GM18867 (cell line): ENCODE results near the gene TMEM131.
"Not testable (repeated sequence)": the region's sequence is repeated elsewhere in the genome, so short reads cannot be mapped to it uniquely, and the experiment has no call there.

Experiments
- ATAC-seq: cut with Tn5 transposase; IDR thresholded peaks from one replicate; pipeline ENCODE4 v1.9.1; 2021; ENCODE audit warnings: mild to moderate bottlenecking, moderate library complexity; ENCODE audit not compliant: unreplicated experiment

The TMEM131 gene

DNA sequence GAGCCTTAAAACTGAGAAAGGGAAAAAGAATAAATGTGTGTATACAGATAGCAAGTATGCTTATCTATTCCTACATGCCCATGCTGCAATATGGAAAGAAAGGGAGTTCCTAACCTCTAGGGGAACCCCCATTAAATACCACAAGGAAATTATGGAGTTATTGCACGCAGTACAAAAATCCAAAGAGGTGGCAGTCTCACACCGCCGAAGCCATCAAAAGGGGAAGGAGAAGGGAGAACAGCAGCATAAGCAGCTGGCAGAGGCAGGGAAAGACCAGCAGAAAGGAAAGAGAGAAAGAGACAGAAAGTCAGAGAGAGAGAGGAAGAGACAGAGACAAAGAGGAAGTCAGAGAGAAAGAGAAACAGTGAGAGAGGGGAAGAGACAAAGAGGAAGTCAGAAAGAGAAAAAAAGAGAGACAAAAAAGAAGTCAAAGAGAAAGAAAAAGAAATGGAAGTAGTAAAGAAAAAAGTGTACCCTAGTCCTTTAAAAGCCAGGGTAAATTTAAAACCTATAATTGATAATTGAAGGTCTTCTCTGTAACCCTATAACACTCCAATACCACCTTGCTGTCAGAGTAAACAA lies 169.4 kb downstream of the TMEM131 start:
- not testable (repeated sequence) for ATAC-seq

DNA sequence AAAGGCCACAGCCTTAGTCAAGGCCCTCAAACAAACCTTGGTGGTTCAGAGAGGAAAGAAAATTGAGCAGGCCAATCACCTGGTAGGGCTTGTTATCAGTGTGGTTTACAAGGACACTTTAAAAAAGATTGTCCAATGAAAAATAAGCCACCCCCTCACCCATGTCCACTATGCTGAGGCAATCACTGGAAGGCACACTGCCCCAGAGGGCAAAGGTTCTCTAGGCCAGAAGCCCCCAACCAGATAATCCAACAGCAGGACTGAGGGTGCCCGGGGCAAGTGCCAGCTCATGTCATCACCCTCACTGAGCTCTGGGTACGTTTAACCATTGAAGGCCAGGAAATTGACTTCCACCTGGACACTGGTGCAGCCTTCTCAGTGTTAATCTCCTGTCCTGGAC lies 171.7 kb downstream of the TMEM131 start:
- ATAC-seq: not testable (repeated sequence)

DNA sequence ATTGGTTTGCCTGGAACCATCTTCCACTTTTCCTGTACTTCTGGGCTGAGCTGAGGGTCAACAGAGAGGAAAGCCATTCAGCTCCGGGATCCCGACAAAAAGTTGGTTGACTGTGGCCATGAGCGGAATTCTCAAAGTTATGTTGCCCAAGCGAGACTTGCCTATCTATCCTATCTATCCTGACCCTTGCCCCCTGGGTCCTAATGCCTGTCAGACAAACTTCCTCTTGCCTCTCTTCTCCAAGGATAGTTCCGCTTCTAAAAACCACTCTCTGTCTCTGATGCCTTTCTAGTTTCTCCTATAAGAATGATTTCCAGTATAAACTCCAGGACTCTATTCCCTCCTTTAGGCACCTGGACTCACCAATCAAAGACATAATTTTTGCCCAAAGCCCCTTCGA lies 173.9 kb downstream of the TMEM131 start:
- ATAC-seq: not testable (repeated sequence)

DNA sequence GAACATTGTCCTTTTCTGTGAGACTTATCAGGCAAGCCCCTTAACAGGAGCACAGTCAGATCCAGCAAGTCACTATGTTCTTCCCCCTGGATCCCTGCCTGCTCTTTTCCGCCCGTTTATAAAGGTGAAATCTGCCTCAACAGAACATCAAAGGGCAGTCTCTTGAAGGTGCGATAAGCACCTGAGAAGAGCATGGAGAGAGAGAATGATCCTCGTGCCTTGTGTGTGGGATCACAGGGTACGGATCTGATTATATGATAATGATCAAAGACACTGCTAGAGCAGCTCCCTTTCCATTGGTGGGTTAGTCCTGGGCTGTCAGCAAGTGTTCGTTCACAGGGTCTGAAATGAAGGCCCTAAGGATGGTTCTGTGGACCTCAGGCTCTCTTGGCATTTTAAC lies 176.0 kb downstream of the TMEM131 start:
- no peak for ATAC-seq

DNA sequence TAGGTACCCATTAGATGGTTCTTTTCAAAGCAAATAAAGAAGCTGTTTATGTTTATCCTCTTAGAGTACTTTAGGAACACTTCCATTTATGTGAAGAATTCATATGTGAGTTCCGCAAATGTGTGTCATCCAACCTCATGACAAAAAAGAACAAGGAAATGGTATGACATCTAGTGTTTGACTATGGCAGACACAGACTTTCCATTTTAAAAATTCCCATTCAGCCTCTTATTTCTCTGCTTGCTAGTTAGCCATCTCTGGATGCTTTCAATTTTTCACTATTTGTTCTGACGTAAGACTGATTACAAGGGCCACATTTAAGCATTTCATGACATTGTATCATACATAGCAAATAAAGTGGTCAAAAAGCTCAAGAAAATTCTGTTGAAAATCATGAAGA lies 179.3 kb downstream of the TMEM131 start:
- no peak for ATAC-seq

DNA sequence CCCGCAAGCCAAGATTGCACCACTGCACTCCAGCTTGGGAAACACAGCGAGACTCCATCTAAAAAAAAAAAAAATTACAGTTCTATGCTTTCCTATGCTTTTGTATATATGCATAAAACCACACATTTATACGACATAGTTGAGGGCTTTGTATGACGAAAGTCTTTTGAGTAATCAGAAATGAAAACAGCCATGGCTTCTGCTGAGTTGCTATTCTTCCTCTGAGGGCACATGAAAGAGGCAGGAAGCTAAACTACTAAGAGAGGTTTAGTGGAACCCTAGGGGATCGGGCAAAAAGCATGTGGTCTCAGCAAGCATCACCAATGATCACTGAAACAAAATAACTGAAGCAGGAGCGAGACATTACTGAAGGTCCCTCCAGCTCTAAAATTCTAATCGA lies 182.8 kb downstream of the TMEM131 start:
- no peak for ATAC-seq

DNA sequence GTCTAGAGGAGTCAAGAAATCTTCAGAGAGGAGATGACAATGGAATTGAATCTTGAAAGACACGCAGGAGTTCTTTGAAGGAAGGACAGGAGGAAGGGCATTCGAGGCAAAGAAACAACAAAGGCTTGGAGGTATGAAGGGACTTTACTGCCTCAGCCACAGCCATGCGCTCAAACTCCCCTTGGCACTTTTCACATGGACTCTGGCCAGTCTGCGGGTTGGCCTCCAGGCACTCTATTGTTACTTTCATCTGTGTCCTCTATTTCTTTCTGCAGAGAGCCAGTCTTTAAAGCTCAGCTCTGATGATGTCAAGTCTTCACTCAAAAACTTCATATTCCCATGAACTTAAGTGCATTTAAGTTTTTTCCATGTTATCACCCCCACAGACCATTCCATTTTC lies 186.9 kb downstream of the TMEM131 start:
- no peak for ATAC-seq

DNA sequence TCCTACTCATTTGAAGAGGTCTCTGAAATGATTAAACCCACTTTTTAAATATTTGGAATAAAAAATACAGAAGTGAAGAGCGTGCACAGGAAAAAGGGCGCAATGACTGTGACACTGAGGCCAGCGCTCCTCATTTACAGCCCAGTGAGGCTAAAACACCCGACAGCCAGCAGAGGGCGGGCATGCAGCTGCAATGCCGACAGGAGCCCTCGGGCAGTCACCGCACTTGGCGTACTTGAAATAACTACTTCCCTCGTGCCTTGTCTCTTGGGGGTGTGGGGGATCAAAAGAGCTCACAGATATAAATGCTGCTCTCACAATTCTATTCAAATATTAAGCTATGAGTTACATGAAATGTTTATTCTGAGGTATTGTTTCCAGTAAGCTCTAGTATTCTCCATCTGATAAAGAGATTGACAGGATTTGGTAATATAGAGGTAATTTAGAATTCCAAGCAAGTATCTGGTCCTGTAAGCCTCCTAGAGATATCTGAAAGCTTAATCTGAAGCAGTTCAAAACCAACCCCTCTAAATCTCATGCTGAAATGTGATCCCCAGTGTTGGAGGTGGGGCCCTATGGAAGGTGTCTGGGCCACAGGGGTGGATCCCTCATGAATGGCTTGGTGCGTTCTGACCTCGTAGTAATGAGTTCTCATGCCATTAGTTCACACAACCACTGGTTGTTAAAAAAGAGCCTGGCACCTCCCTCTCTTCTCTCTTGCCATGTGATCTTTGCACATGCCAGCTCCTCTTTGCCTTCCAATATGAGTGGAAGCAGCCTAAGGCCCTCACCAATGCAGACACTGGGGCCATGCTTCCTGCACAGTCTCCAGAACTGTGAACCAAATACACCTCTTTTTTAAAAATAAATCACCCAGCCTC lies 188.8 kb downstream of the TMEM131 start:
- ATAC-seq: peak; percentile 70

DNA sequence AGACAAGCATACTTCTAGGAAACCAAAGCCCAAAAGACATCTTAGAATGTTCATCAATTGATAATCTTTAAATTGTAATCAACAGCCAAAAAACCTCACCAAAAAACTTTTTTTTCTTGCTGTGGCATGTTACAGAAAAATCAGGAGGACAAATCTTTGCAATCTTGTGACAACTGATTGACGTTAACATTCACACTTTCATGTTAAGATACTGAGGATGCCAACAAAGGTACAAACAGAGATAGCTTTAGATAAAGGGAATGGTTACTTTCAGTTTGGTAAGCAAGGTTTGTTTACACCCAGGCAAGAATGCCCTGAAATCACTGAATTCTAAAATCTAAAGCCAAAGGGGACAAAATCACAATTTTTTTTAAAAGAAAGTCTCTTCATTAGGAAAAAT lies 190.0 kb downstream of the TMEM131 start:
- no peak for ATAC-seq

DNA sequence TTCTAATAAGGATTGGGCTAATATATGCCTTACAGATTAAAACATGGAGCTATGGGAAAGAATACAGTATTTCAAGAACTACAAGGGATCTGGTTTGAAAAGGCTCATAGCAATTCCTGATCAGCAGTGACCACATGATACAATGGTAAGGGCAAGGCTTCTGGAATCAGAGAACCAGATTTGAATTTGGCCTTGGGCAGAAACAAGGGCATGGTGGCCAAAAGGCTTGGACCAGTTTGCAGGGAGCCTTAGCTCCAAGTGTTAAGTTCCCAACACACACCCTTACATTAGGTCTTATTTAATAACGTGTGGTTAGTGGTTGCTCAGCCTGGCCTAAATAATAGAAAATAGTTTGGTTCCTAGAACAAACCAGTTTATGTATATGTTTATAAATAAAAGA lies 194.7 kb downstream of the TMEM131 start:
- ATAC-seq: no peak

DNA sequence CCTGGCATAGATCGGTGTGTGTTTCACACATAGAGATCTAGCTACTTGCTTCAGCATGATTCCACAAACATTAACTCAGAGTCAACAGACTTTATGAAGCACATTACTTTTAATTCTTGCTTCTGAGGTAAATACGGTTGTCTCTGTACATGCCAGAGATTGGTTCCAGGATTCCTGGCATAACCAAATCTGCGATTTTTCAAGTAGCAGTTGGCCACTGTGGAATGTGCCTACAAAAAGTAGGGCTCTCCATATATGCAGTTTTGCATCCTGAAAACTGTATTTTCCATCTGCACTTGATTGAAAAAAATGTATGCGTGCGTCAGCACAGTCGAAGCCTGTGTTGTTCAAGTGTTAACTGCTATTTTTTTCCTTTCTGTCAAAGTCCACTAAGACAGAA lies 197.3 kb downstream of the TMEM131 start:
- ATAC-seq: no peak

DNA sequence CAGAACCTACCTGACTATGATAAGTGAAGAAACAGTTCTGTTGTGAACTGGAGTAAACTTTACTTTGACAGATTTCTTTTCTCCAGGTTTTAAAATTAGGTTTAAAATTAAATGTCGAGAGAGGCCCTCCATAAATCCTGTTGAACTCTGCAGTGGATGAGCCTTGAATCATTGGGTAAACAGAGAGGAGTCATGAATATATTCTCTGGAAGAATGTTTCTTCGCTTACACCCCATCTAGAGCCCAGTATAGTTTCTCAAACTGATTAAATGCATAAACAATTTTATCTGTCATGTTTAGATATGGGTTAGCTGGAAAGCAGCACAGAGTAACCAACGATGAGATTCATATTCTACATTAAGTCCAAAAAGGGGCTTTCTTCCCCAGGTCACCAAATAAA lies 198.4 kb downstream of the TMEM131 start:
- no peak for ATAC-seq

DNA sequence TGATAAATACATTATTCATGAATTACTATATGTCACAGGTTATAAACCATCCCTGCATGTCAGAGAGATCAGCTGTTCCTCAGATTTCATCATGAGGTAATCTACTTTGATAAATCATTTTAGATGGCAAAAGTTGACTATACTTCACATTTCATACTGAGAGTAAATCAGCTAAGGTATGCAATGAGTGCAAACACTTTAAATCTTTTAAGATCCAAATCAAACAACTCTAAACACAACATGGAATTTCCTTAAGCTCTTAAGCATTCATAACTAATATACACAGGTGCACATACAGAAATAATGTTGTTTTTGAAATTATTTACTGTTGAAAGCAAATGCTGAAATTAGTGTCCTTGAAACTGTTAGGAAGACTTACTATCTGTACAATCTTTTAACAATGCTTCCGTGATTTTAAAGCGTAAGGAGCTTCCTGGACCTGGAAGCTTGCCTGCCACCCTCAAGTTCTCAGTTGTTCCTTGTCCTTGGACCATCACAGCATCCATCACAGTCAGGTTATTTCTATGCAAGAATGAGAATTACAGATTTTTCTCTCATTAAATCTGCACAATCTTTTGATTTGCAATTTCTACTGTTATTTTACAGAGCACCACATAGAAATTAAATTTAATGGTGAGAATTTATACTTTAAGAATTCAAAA lies 199.2 kb downstream of the TMEM131 start:
- ATAC-seq: no peak

DNA sequence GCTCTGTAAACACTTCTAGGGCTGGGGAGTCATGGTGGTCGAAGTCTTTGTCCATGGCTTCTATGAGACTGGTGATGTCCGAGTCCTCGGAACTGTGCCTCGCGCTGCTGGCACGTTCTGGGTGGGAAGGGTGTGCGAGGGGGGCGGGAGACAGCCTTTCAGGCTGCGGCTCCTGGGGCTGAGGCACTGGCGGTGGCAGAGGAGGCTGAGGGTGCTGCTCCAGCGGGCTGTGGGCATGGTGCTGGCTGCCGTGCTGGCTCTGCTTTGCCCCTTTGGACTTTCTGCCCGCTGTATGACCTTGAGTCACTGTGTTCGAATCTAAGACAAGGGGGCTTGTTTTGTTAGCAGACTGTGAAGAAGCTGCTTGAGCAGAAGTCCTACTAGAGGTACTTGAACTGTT lies 203.3 kb downstream of the TMEM131 start:
- no peak for ATAC-seq

DNA sequence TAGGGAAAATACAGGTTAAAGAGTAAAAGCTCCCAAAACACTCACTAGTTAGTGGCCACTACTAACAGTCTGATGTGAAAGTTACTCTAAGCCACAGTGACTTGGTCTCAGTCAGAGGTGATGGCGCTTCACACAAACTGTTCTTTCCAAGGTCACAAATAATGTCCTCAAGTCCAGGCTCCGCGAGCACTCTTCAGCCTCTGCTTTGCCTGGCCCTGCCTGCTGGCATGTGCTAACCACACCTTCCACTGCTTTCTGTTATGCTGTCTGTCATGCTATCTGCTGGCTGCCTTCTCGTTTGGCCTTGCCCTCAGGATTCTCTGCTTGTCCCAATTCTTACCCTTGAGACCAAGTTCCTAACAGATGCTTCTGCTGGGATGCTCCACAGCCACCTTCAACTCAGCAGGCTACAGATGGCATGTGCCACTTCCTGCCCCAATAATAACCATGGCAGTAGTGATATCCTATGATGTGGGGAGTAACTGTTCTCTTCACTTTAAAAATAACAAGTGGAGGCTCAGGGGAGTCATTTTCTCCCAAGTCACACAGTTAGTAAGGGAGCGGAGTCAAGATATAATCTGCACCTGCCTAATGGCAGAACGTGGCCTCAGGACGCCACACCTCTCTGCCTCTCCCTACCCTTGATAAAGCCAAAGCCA lies 206.6 kb downstream of the TMEM131 start:
- ATAC-seq: no peak

DNA sequence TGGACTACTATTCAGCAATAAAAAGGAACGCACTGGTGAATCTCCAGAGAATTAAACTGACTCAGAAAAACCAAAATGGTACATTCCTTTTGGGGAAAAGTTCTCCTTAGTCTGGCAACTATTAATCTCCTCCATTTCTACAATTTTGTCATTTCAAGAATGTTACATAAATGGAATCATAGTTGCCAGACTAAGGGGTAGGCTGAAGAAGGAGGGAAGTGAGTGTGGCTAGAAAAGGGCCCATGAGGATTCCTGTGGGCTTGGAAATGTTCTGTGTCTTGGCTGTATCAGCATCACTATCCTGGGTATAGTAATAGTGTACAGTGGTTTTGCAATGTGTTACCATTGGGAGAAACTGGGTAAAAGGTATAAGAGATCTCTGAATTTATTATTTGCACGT lies 209.9 kb downstream of the TMEM131 start:
- ATAC-seq: no peak

DNA sequence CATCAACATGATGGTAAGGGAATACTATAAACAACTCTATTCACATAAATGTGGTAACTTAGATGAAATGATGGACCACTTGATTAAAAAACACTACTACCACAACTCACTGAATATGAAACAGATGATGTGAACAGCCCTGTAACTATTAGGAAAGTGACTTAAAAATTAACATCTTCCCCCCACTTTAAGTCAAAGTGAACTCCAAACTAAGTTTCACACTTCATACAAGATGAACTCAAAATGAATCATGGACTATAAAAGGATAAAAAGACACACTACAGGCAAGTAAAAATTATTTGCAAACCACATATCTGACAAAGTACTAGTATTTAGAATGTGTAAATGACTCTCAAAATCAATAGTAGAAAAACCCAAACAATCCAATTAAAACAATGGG lies 210.8 kb downstream of the TMEM131 start:
- no peak for ATAC-seq

DNA sequence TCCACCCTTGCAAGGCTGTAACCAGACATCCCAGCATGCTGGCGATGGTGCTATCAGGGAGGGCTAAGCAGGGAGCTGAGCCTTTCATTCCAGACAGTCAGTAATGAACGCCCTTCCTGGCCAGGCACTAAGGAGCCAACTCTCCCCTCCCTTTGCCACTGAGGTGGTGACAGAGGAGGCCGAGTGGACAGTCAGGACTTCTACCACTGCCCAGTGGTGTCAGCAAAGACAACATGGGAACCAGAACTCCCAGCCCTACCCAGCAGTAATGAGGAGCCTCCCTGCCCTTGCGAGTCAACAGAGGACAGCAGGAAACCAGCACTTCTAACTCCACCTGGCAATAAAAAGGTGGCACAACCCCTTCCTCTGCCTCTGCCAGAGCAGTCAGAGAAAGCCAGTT lies 213.8 kb downstream of the TMEM131 start:
- no peak for ATAC-seq

DNA sequence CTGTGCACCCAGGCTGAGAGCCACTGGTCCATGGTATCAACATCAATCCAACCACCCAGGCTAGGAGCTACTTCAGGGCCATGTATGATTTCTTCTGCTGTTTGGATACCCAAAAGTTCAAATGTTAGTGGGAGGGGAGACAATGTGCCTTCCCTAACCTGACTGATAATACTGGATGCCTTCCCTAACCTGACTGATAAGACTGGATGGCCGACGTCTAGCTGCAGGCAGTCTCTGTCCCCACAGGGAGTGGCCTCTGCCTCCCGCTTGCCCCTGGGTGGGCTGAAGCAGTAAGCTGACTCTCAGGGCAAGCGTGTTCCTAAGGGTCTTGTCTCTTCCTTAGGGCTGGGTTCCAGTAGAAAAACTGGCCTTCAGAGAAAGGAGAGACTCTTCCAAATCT lies 216.6 kb downstream of the TMEM131 start:
- ATAC-seq: no peak

DNA sequence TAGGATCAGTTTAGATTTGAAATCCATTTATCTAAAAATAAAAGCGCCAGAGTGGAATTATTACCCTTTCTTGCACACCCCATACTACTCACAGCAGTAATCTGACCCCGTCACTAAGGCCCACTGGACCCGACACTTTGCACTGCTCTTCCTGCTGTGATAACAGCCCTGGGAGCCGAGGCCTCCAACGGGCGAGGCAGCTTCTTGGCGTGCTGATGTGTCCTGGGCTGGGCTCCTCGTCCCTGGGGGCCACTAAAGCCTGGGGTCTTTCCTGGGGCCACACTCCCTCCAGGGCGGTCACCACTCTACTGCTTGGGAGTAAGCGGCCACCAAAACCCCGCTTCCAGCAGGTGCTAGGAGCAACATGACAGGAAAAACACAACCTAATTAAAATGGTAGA lies 220.7 kb downstream of the TMEM131 start:
- ATAC-seq: no peak

DNA sequence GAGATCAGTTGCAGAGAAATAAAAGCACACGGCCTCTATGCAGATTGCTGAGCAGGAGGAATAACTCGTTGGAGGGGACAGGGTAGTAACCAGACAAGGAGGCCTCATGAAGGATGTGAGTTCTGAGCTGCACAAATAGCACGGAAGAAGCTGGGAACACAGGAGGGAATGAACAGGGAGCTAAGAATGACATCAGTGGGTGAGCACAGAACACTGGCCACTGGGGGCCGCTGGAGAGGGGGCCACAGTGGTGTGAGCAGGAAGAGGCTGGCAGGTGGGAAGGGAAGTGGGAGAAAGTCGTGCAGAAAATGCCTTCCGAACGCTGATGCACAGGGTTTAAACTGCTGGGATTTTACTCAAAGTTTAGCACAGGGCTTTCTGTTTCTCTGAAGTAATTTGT lies 221.3 kb downstream of the TMEM131 start:
- ATAC-seq: no peak

DNA sequence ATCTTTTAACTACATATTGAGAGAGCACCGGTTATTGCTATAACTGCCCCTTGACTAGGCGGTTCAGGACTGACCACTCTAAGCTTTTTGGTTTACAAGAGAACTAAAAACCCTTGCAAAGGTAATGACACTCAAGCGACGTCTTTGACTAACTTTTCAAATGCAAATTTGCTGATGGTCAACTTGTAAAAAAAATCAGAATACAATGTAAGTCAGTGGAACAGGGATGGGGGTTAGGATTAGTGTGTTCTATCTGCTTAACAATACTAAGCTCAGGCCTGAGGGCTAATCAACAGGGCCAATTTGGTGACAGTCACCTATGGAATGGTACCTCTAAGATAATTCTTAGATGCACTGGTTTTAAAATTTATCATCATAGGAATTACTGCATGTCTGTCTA lies 225.3 kb downstream of the TMEM131 start:
- no peak for ATAC-seq
